A549 (cell line): Measurements from ENCODE around the gene CORO2B. TPM values are rescaled to one million over a fixed set of nuclear protein-coding genes. Genes with fewer than 3 reads are reported as not detected.

Experiments
- ATAC-seq, 2 experiments: fragments of 200-7000 bp in 1 of 2; fragments of >200 bp in 1 of 2; cut with Nextera tagmentation in 1 of 2; cut with Tn5 transposase in 1 of 2; 3 replicates each; pipeline versions ENCODE4 v1.8.0 to v1.9.1; 2018 to 2020; ENCODE audit warnings: mild to moderate bottlenecking in 1 of 2, moderate library complexity in 1 of 2
- CTCF ChIA-PET: fragments of 300-600 bp; sonication (Branson Sonifier 250); formaldehyde crosslinking; extraction: SDS; loops from one replicate; lab custom pipeline; 2021; ENCODE audit warnings: antibody characterized with exemption, inconsistent platforms; lab: Yijun Ruan, JAX
- POLR2A ChIA-PET: fragments of 350-600 bp; formaldehyde crosslinking; extraction: SDS; loops from one replicate; lab custom pipeline; 2021; ENCODE audit warnings: antibody characterized with exemption, inconsistent platforms; lab: Yijun Ruan, JAX
- DNase-seq, 2 experiments: peaks; one replicate each; pipeline versions ENCODE4 v3.0.0 to v3.0.0-alpha.2; 2011 to 2016; ENCODE audit warnings: low read depth in 1 of 2, low spot score in 1 of 2
- FAIRE-seq: peaks from 2 replicates; lab custom pipeline; 2011; peaks lifted over from hg19 to GRCh38; lab: Jason Lieb, UNC
- H3K27ac ChIP-seq, 2 experiments: fragments of >200 bp; sonication (Bioruptor Twin); formaldehyde crosslinking; 3 replicates each; pipeline ENCODE4 v1.5.1; 2016 to 2017
- H3K4me1 ChIP-seq: fragments of >200 bp; sonication (Bioruptor Twin); formaldehyde crosslinking; 3 replicates; pipeline ENCODE4 v1.6.1; 2016
- H3K4me2 ChIP-seq: fragments of >200 bp; sonication (Bioruptor Twin); formaldehyde crosslinking; 3 replicates; pipeline ENCODE4 v1.6.1; 2016
- H3K4me3 ChIP-seq: fragments of >200 bp; sonication (Bioruptor Twin); formaldehyde crosslinking; 3 replicates; pipeline ENCODE4 v1.5.1; 2016
- H3K9me3 ChIP-seq: fragments of >200 bp; sonication (Bioruptor Twin); formaldehyde crosslinking; 3 replicates; pipeline ENCODE4 v1.6.1; 2016
- BHLHE40 ChIP-seq: IDR thresholded peaks from 2 replicates; pipeline ENCODE4 v1.6.1; 2012; ENCODE audit warnings: low read depth, low read length, inconsistent platforms
- CBX8 ChIP-seq: fragments of 200-600 bp; sonication (generic); IDR thresholded peaks from 2 replicates; pipeline ENCODE4 v1.6.1; 2016
- CTCF ChIP-seq: fragments of >200 bp; sonication (Bioruptor Twin); formaldehyde crosslinking; IDR thresholded peaks from 3 replicates; pipeline ENCODE4 v1.5.1; 2016
- EP300 ChIP-seq, 2 experiments: fragments of >200 bp; sonication (Bioruptor Twin); formaldehyde crosslinking; IDR thresholded peaks; 2 replicates in 1 of 2; 3 replicates in 1 of 2; pipeline ENCODE4 v1.6.1; 2016 to 2017
- ESRRA ChIP-seq: fragments of 150-350 bp; IDR thresholded peaks from 2 replicates; pipeline ENCODE4 v1.6.1; 2014; ENCODE audit warnings: mild to moderate bottlenecking, low read length, borderline replicate concordance
- FOSL2 ChIP-seq, 2 experiments: fragments of 450-650 bp in 1 of 2; fragments of >200 bp in 1 of 2; sonication (Bioruptor Twin) in 1 of 2; formaldehyde crosslinking; IDR thresholded peaks; 2 replicates each; pipeline versions ENCODE4 v1.5.0 to v1.6.1; 2016 to 2020; ENCODE audit warnings: mild to moderate bottlenecking in 1 of 2, moderate library complexity in 1 of 2
- GATA3 ChIP-seq: IDR thresholded peaks from 2 replicates; pipeline ENCODE4 v1.6.1; 2012; ENCODE audit warnings: borderline replicate concordance
- HDAC2 ChIP-seq: fragments of 200-600 bp; sonication (generic); IDR thresholded peaks from 2 replicates; pipeline ENCODE4 v1.6.1; 2016
- HEYL ChIP-seq: fragments of 250-450 bp; sonication (Bioruptor Pico); IDR thresholded peaks from 2 replicates; pipeline ENCODE4 v1.8.0; 2021; ENCODE audit warnings: mild to moderate bottlenecking, moderate library complexity
- HOXA7 ChIP-seq: fragments of 250-450 bp; sonication (Bioruptor Pico); IDR thresholded peaks from 2 replicates; pipeline ENCODE4 v1.5.0; 2020; ENCODE audit warnings: mild to moderate bottlenecking, moderate library complexity
- JUN ChIP-seq, 2 experiments: fragments of >200 bp; sonication (Bioruptor Twin); formaldehyde crosslinking; IDR thresholded peaks; 2 replicates in 1 of 2; 3 replicates in 1 of 2; pipeline ENCODE4 v1.6.1; 2016 to 2017
- MAFK ChIP-seq: fragments of 450-650 bp; IDR thresholded peaks from 2 replicates; pipeline ENCODE4 v1.6.1; 2014; ENCODE audit not compliant: partially characterized antibody
- MYC ChIP-seq: IDR thresholded peaks from 2 replicates; pipeline ENCODE4 v1.6.1; 2012; ENCODE audit warnings: mild to moderate bottlenecking, inconsistent platforms, low read length, improper control_type of control experiment, borderline replicate concordance
- NFE2L2 ChIP-seq: fragments of 150-350 bp; conservative IDR thresholded peaks from 2 replicates; pipeline ENCODE4 v1.6.1; 2014; ENCODE audit warnings: low read length
- NPAS2 ChIP-seq: fragments of 250-450 bp; sonication (Bioruptor Pico); IDR thresholded peaks from 2 replicates; pipeline ENCODE4 v1.8.0; 2022; ENCODE audit warnings: mild to moderate bottlenecking, moderate library complexity, borderline replicate concordance
- PBX3 ChIP-seq: IDR thresholded peaks from 2 replicates; pipeline ENCODE4 v1.6.1; 2012
- PHF8 ChIP-seq: fragments of 200-600 bp; sonication (generic); IDR thresholded peaks from 2 replicates; pipeline ENCODE4 v1.6.1; 2016; ENCODE audit warnings: low read depth, mild to moderate bottlenecking, antibody characterized with exemption, moderate library complexity, borderline replicate concordance
- RAD21 ChIP-seq, 2 experiments: fragments of >200 bp in 1 of 2; sonication (Bioruptor Twin) in 1 of 2; formaldehyde crosslinking in 1 of 2; IDR thresholded peaks in 1 of 2; conservative IDR thresholded peaks in 1 of 2; 2 replicates in 1 of 2; 3 replicates in 1 of 2; pipeline ENCODE4 v1.6.1; 2012 to 2018; ENCODE audit warnings: inconsistent platforms in 1 of 2
- RARB ChIP-seq: fragments of 250-450 bp; sonication (Bioruptor Pico); IDR thresholded peaks from 2 replicates; pipeline ENCODE4 v1.8.0; 2021; ENCODE audit warnings: mild to moderate bottlenecking, moderate library complexity
- RFX5 ChIP-seq: fragments of 450-650 bp; IDR thresholded peaks from 2 replicates; pipeline ENCODE4 v1.7.1; 2014; ENCODE audit warnings: antibody characterized with exemption, mild to moderate bottlenecking, moderate library complexity
- TFCP2L1 ChIP-seq: fragments of 250-450 bp; sonication (Bioruptor Pico); IDR thresholded peaks from 2 replicates; pipeline ENCODE4 v1.5.0; 2021; ENCODE audit warnings: mild to moderate bottlenecking
- ZNF302 ChIP-seq: fragments of 250-450 bp; sonication (Bioruptor Pico); IDR thresholded peaks from 2 replicates; pipeline ENCODE4 v1.9.0; 2021; ENCODE audit warnings: inconsistent platforms, mild to moderate bottlenecking, moderate library complexity
- WGBS: methylation state at CpG from one replicate; pipeline ENCODE4 v1.1.6; 2017; ENCODE audit errors: missing lambda C conversion rate; 5-methylcytosine and 5-hydroxymethylcytosine counted together
- polyA plus RNA-seq, 4 experiments: library from polyadenylated mRNA; depleted of rRNA in 3 of 4; stranded (reverse); fragments of >200 nt; fragmentation: RNase III in 1 of 4; extraction: RNeasy Plus Mini Kit Qiagen cat#74134 plus additional on column Dnase treatment in 1 of 4; gene quantifications; 2 replicates in 3 of 4; 3 replicates in 1 of 4; pipeline ENCODE4 v1.2.3, GENCODE V29; 2011 to 2017
- TF ChIP-seq, protein P1 (sequence below): fragments of 250-450 bp; sonication (Bioruptor Pico); IDR thresholded peaks from 2 replicates; pipeline ENCODE4 v1.5.0; 2021; ENCODE audit warnings: mild to moderate bottlenecking, moderate library complexity, borderline replicate concordance
- TF ChIP-seq, protein P2 (sequence below): fragments of 450-650 bp; IDR thresholded peaks from 2 replicates; pipeline ENCODE4 v1.6.1; 2014; ENCODE audit warnings: antibody characterized with exemption
- TF ChIP-seq, protein P3 (sequence below): fragments of >200 bp; sonication (Bioruptor Twin); formaldehyde crosslinking; IDR thresholded peaks from 2 replicates; pipeline ENCODE4 v1.6.1; 2016

CORO2B gene
- polyA plus RNA-seq, 2 of the 4 experiments (the other 2 are of a cell fraction) = 2.0 to 2.3 TPM

GRCh38 chr15:68554721-68555678 is 23.8 kb upstream of the CORO2B start:
- ChIA-PET CTCF (interaction anchor here (0.6 to 26.0 kb wide), 57 partner anchors 9 to 477 kb away, joined by 3 to 452 read pairs (median 4); partner anchors contain the start of gene CORO2B), POLR2A (interaction anchor here (1.7 kb wide), 1 partner anchor 119 kb away, joined by 4 read pairs; no protein-coding TSS in a partner anchor)
- DNase-seq = no peak
- no peak for ATAC-seq
- 53% methylated on average over 9 of the region's 10 CpGs for WGBS
- no peaks in the 10 kb centered on the region for H3K9me3 ChIP-seq
- FAIRE-seq = no peak
- no peak overlapping the region for H3K4me2 ChIP-seq
- H3K27ac ChIP-seq = peak overlapping the region in 1 of 2 experiments; percentile 38; a peak in 1 of 6 replicates
- H3K4me1 ChIP-seq = peaks cover 20% of the 10 kb centered on the region
- TF ChIP-seq TFCP2L1 (CRISPR knock-in tag) (no peak), GATA3 (no peak), PBX3 (no peak)
- no peak overlapping the region for H3K4me3 ChIP-seq

GRCh38 chr15:68555679-68556037 is 23.1 kb upstream of the CORO2B start:
- POLR2A ChIA-PET = no interaction called here

DNA sequence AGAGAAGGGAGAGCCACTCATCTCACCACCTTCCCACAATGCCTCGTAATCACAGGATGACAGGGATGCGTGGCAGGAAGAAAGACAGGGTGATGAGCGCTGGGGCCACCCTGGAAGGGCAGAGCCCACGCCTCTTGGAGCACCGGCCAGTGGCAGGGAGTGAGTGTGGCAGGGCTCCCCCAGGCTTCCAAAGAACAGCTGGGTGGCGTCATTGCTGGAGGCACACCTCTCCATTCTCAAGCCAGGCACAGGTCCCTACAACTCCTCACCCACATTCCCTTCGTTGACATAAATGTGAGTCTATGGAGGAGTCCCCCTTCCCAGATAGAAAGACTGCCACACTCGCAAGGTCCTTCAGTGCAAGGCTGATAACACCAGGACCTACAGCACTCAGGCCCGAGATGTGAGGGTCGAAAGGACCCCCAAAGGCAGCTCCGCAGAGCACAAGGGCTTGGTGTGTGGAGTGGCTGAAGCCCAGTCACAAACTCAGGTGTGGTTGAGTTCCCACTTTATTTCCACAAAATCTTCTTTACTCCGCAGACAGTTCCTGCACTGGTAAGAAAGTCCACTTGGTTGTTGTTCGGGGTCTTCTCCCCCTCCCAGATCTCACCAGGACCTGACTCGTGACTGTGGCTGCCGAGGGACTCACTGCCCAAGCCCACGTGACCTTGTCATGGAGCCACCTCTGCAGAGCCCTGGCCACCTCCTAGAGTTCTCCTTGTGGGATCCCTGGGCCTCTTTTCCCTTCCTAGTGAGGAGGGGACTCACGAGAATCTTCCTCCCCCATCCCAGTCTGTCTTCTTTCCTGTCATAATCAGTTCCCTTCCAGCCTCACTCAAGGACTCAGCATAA is 22.4 kb upstream of the CORO2B start:
- ChIA-PET POLR2A (no interaction called here), CTCF (interaction anchor here (0.9 to 26.0 kb wide), 14 partner anchors 8 to 368 kb away, joined by 3 to 452 read pairs (median 14); no protein-coding TSS in a partner anchor)
- no peak overlapping the region for H3K4me2 ChIP-seq
- ATAC-seq = no peak
- no peak overlapping the region for H3K4me3 ChIP-seq
- TF ChIP-seq JUN (IDR thresholded peaks at IDR 0.05) = no peak
- TF ChIP-seq, protein P1, sequence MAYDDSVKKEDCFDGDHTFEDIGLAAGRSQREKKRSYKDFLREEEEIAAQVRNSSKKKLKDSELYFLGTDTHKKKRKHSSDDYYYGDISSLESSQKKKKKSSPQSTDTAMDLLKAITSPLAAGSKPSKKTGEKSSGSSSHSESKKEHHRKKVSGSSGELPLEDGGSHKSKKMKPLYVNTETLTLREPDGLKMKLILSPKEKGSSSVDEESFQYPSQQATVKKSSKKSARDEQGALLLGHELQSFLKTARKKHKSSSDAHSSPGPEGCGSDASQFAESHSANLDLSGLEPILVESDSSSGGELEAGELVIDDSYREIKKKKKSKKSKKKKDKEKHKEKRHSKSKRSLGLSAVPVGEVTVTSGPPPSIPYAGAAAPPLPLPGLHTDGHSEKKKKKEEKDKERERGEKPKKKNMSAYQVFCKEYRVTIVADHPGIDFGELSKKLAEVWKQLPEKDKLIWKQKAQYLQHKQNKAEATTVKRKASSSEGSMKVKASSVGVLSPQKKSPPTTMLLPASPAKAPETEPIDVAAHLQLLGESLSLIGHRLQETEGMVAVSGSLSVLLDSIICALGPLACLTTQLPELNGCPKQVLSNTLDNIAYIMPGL (CRISPR knock-in tag) = no peak
- no peak for TF ChIP-seq PHF8
- no peak for TF ChIP-seq HOXA7 (CRISPR knock-in tag)
- TF ChIP-seq RARB = no peak
- no peak for TF ChIP-seq EP300 (IDR thresholded peaks at IDR 0.05)
- no peak for TF ChIP-seq CTCF
- TF ChIP-seq NPAS2 (CRISPR knock-in tag) = no peak
- peak overlapping the region in 1 of 2 experiments; percentile 31; a peak in 1 of 6 replicates for H3K27ac ChIP-seq
- WGBS = 62% methylated on average over 17 of the region's 17 CpGs
- FAIRE-seq = no peak
- H3K4me1 ChIP-seq = peaks cover 13% of the 10 kb centered on the region
- DNase-seq = no peak
- H3K9me3 ChIP-seq = no peaks in the 10 kb centered on the region

More at GRCh38 chr15:68555679-68556037, 23.1 kb upstream of the CORO2B start:
- TF ChIP-seq HEYL (CRISPR knock-in tag) (no peak), RAD21 (conservative IDR thresholded peaks at IDR 0.05 in 1 of 2, IDR thresholded peaks at IDR 0.05 in 1 of 2) (no peak), RFX5 (no peak), CBX8 (no peak), HDAC2 (no peak), MAFK (no peak), ZNF302 (no peak), MYC (no peak), NFE2L2 (no peak), BHLHE40 (no peak), ESRRA (no peak), EP300 (IDR thresholded peaks at IDR 0.05) (no peak), FOSL2 (IDR thresholded peaks at IDR 0.05) (no peak), FOSL2 (CRISPR knock-in tag; IDR thresholded peaks at IDR 0.05) (no peak)
- TF ChIP-seq, protein P2, sequence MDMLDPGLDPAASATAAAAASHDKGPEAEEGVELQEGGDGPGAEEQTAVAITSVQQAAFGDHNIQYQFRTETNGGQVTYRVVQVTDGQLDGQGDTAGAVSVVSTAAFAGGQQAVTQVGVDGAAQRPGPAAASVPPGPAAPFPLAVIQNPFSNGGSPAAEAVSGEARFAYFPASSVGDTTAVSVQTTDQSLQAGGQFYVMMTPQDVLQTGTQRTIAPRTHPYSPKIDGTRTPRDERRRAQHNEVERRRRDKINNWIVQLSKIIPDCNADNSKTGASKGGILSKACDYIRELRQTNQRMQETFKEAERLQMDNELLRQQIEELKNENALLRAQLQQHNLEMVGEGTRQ = no peak
- TF ChIP-seq, protein P3, sequence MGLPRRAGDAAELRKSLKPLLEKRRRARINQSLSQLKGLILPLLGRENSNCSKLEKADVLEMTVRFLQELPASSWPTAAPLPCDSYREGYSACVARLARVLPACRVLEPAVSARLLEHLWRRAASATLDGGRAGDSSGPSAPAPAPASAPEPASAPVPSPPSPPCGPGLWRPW = no peak
- DNase-seq (no peak), FAIRE-seq (no peak), ATAC-seq (no peak)
- H3K4me2 ChIP-seq = no peak overlapping the region
- H3K27ac ChIP-seq = peak overlapping the region in 1 of 2 experiments; percentile 31; a peak in 1 of 6 replicates
- H3K9me3 ChIP-seq = no peaks in the 10 kb centered on the region
- WGBS = 53% methylated on average over 7 of the region's 7 CpGs
- H3K4me3 ChIP-seq = no peak overlapping the region
- peaks cover 15% of the 10 kb centered on the region for H3K4me1 ChIP-seq
- CTCF ChIA-PET = interaction anchor here (0.6 to 26.0 kb wide), 12 partner anchors 9 to 368 kb away, joined by 4 to 452 read pairs (median 34); partner anchors contain the start of gene CORO2B
